NCI-H187 treated with DMSO at 0.1 percent for 48 hours (cell line): ENCODE measurements around the gene C4orf50.

ENCODE experiments used
- DNase-seq: peaks from one replicate; lab custom pipeline; 2025; lab: John Stamatoyannopoulos, UW

Gene C4orf50

DNA sequence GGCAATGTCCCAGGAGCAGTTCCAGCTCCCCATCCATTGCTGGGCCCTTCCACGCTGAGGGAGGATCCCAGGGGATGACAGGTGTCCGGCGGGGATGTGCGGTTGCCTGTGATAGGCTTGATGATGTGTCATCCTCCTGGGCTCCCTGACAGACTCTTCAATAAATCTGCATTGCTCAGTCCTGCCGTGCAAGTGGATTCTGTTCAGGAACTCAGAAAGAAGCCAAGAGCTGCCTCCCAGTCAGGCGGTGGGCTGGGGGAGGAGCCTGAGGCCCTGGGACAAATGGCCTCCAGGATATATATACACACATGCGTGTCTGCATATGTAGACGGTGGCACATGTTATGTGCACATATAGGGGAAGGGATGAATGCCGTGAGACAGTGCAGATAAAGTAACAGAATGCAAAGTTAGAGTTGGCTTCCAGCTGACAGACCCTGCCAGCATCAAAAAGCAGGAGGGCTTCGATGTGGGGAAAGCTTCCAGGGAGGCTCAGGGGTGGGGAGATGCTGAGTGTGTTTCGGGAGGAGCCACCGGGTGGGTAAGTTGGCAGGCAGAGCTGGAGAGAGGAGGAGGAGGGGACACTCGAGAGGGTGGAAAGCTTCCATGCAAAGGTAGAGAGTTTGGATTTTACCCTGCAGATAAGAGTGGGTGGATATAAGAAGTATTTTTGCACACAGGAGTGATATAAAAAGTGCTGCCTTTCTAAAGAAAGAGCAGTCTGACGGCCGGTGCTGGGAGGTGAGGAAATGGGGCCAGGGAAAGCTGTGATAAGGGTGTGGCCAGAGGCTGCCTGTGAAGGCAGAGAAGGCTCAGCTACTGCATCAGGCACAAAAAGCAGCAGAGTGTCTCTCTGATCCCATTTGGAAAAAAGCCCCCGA, 96.9 kb downstream of the C4orf50 start:
- no peak for DNase-seq

DNA sequence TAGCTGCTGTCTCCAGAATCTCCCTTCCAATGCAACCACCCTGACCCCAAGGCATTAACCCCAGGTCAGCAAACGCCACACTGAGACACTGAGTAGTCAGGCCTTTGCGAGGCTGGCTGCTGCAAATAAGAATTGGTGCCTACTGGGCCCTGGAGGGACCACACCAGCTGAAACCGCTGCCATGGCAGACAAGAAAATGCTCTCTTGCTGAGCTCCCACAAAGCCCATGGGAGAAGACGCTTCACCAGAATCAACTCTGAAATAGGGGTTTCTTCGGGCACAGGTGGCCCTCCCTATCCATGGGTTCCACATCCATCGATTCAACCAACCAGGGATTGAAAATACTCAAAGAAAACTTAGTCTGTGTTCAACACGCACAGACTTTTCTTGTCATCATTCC, 98.7 kb downstream of the C4orf50 start:
- DNase-seq, result no peak

DNA sequence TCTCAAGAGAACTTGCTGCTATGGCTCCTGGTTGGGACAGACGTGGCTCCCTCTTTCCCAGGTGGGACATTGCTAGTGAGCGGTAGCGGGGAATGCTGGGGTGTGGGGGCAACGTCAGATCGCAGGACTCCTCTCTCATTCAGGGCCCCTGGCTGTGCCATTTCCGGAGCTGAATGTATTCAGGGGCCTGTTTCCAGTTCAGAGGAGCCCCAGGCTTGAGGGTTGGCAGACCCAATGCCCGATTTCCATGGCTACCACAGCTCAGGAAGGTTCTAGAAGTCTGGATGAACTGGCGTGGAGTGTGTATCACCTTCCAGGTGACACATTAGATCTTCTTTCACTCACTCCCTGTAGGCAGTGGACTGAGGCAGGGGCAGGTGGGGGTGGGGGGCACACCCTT, 99.2 kb downstream of the C4orf50 start:
- DNase-seq, result no peak

DNA sequence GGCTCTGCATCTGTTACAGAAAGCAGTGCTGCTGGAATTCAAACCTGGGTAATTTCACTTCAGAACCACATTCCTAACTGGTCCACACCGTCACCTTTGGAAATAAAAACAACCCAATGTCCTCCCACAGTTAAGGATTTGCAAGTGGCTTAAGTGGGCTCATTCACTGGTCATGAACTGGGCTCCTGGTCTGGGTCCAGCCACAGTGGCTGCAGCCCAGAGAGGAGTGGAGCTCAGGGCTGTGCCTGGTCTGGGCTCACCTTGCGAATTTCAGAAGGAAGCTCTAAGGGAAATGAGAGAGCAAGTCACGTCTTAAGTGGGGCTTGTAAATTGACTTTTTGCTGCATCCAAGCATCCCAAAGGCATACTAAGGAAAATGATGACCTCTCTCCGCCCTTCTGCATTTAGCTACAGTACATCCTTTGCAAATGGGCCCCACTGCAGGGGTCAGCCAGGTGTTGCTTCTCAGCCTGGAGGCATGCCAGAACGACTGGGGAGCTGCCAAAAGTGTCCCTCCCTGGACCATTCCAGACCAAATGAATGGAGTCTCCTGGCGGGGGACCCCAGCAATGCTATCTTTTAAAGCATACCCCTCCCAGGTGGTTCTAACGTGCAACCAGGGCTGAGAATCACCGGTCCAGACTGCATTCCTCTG, 99.8 kb downstream of the C4orf50 start:
- no peak for DNase-seq

DNA sequence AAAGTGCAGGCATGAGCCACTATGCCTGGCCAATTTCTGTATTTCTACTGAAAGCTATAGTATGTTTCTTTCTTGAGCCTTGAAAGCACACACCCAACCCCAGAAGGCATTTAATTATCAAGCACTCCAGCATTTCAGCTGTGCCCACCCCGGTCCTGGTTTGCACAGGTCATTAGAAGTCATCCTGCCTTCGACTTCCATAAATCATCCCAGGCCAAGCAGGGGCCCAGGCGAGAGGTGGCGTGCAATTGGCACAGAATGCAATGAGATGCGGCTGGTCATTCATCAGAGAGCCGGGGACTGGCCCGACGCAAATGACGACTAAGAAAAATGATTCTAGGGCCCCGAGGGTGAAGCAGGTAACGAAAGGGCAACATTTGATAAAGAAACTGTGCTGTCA, 100.6 kb downstream of the C4orf50 start:
- no peak for DNase-seq

DNA sequence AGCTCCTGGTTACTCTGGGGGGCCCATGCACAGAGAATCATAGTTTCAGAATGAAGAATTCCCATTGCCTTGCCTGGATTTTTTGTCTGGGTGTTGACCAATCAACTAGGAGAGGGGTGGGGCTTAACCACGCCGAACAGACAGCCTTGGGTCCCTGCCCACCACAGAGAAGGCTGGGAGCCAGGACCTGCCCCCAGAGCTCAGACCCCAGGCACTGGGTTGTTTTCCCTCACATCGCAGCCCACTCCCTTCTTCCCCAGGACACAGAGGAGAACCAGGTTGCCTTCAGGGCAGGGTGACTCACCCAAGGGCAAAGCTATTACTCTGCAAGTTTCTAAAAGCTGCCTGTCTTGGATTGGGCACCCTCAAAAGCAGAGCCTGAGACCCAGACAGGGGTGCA, 102.0 kb downstream of the C4orf50 start:
- DNase-seq, result no peak

DNA sequence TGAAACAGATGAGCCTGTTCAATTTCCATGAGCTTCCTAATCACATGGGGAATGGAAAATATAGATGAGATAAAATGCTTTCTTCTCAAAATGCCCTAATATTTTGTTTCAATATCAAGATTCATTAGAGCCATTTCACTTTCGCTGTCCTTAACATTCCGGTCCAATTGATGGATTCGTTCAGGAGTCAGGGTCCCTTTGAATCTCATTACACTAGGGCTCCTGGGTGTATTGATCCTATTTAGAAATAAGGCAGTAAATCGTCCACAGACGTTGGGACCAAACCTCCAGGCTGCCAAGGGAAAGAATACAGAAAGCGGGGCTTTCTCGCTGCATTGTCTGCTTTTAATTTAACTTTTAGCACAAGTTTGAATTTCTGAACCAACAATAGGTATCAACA, 104.8 kb downstream of the C4orf50 start:
- no peak for DNase-seq

DNA sequence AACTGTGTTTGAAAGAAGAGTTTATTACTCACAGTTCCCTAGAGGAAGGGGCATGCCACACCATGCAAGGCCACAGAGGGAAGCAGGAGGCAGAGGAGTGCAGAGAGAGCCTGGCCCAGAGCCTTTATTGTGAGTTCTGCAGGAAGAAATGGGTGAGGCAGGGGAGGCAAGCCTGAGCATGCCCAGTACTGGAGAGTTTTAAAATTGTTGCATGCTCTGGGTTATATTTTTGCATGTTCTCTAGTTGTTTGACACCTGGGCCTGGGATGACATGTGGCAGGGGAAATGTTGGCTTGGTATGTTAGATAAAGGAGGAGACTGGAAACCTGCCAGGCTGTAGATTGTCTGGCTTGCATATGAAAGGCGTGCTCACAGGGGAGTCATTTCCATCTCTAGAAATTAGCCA, 105.6 kb downstream of the C4orf50 start:
- no peak for DNase-seq

DNA sequence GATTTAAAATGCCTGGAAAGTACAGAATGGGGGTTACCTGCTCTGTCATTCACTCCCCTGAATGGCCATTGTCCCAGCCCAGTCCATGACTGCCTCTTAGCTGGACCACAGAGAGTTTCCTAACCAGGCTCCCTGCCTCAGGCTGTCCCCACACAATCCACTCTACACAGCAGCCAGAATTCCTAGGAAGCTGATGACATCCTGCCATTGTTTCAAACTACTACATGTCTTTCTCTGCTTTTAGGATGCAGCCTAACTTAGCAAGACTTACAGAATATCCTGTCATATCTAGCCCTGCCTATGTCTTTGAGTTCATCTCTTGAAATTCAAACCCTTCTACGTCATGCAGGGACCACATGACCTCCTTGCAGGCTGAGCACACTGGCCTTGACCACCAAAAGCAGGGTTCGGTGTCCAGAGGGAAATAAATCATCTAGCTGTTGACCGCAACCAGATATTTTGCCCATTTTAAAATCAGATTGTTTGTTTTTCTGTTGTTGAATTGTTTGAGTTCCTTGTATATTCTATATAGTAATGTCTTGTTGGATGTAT, 109.3 kb downstream of the C4orf50 start:
- no peak for DNase-seq

DNA sequence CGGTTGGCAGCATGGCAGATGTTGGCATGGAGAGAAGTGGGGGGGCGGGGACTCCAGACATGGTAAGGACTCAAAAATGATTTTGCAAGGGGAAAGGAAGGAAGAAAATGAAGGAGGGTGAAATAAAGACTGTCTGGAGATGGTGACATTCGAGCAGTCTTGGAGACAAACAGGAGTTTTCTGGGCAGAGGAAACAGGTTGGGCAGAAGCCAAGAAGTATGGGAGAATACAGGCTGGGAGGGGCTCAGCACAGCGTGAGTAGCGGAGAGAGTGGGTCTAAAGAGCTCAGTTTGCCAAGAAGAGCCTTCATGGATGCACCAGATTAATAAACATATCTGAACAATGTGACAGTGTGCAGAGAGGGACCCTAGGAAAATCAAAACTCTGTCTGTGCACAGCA, 112.0 kb downstream of the C4orf50 start:
- DNase-seq, result no peak

DNA sequence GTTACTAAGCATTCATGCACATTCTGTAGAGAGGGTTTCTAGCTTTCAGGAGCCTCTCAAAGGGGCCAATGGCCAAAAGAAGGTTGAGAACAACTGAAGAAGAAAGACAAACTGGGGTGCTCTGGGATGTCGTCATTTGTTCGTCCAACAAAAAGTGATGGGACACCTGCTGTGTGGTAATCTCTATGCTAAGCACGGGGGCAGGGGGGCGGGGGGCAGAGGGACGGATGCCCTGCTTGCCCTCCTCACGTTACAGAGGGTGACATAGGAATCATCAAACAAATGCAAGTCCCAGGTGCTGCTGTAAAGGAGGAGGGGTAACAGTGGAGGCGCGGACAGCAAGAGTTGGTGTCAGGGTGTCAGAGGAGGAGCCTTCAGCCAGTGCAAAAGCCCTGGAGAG, 112.5 kb downstream of the C4orf50 start:
- DNase-seq, result no peak

DNA sequence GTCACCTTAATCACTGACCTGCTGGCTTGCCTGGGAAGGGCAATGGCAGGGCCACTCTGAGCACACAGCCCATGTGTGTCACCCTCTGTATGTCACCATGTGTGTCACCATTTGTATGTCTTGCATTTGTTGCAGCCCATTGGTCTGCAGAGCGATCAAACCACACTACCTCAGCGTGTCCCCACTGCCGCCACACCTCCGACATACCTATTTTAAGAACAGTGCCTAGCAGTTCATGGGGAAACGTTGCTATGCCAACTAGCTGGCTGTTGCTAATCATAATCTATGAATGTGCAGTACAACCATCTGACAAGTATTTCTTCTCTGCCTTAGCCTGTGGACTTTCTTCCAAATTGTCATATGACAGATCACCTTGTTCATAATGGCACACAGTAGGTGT, 117.4 kb downstream of the C4orf50 start:
- no peak for DNase-seq

DNA sequence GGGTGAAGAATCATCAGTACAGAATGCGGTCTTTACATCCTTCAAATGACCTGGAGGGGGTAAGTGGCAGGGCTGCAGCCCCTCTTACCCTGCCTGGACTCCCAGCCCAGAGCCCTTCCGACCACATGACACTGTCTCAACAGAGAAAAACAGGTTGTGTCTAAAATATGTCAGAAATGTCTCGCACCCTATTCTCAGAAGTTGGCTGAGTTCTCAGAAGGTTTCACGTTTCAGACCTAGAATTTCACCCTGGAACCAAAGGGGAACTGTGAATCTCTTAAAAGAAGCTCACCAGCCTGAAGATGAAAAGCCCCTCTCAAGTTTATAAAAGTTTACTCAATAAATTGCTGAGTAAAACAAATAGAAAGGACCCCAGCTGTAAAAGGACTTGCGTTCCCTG, 118.3 kb downstream of the C4orf50 start:
- DNase-seq, result no peak

DNA sequence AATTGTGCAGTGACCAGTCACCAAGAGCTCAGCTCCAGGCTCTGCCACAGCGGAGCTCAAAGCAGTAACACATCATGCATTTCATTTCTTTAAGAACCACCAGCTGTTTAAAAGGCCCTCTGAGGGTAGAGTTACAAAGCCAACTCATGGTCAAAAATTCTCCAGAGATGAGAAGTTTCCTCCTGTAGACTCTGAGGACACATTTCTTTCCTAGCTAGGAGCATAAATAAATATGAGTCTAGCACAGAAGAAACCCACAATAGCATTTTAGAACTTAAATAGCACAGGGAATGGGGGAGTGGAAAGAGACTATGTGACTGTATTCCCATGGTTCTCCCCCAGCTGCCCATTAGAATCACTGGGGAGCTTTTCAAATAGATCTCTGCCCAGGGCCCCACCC, 118.8 kb downstream of the C4orf50 start:
- DNase-seq, result no peak

DNA sequence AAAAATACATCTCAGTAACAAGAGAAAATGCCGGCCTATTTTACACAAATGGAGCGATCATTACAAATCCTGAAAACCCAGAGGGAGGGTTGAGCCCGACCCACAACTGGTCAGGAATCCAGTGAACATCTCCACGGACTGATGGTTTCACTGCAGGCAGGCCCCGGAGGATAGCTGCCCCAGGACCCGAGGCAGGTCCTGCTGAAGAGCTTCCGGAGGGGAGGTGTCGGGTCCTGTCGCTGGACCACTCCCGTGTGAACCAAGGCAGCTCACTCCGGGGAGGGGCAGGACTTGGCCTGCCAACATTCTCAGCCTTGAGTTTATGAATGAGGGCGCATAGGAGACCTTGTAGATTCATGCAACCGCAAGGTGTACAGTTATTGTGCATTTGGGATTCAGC, 120.6 kb downstream of the C4orf50 start:
- no peak for DNase-seq

DNA sequence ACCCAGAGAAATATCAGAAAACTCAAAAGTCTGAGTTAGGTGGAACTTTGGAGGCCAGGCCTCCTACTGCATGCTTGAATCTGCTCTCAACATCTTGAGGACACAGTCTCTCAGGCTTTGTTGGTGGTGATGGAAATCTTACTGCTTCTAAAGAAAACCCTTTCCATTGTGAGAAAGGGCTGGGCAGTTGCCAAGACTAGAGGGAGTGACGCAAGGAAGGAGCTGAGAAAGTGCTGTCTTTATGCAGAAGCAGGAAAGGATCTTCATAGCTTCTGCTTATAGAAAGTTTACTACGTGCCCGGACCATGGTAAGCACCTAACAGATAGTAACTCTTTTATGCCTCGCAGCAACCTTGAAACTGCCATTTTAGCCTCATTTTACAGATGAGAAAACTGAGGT, 122.9 kb downstream of the C4orf50 start:
- no peak for DNase-seq

DNA sequence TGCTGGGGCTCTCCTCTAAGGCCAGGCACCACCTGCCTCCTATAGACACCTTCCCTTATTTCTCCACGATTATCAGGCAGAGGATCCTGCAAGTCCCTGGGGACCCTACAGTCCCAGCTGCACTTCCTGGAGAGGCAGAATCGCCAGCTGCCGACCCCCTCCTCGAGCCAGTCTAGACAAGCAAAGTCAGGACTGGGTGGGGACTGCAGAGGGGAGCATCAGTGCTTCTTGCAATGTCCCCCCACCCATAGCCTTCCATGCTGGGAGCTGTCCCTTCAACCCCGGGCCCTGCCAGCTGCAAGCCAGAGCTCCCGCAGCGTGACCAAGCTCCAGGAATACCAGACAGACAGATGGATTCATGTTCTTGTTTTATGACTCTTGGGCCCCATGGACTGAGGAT, 124.0 kb downstream of the C4orf50 start:
- peak; percentile 62 for DNase-seq

DNA sequence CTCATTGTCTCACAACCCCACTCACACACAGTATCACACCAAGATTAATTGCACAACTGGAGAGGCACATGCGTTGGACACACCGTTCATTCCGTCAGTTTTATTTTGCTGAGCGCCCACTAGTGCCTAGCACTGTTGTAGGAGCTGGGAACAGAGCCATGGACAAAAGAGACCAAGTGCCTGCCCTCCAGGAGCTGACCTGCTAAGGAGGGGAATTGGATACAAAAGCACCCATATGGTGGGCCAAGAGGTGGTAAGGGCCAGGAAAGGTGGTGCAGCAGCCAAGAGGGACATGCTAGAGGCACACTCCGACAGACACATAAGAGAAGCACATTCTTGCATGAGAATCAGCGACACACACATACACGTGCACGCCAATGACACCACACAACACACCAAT, 124.6 kb downstream of the C4orf50 start:
- no peak for DNase-seq

DNA sequence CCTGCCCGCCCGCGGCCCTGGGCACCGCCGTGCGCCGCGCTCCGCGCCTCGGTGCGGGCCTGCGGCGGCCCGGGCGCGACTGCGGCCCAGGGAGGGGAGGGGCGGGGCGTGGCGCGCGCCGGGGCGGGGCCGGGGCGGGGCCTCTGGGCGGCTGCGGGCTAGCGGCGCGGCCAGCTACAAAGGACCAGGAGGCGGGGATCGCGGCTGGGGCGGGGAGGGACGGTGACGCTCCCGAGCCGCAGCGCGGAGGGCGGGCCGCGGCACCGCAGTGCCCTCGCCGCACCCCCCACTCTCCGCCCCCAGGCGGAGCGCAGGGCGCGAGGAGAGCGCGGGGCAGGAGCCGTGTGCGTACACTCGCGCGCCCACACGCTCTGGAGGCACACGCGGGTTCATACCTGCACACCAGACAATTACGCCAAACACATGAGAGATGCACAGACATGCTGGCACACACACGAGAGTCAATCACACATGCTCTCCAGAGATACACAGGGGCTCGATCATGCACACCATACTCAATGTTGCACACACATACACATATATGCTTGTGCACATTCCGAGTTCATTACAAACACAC, 125.1 kb downstream of the C4orf50 start, which contains the start of gene CRMP1:
CRMP1 (minus strand) TSS at position 83 of the 577 bp plus-strand sequence. CDS start 117 bp downstream, outside the sequence.
- peak; percentile 54 for DNase-seq

DNA sequence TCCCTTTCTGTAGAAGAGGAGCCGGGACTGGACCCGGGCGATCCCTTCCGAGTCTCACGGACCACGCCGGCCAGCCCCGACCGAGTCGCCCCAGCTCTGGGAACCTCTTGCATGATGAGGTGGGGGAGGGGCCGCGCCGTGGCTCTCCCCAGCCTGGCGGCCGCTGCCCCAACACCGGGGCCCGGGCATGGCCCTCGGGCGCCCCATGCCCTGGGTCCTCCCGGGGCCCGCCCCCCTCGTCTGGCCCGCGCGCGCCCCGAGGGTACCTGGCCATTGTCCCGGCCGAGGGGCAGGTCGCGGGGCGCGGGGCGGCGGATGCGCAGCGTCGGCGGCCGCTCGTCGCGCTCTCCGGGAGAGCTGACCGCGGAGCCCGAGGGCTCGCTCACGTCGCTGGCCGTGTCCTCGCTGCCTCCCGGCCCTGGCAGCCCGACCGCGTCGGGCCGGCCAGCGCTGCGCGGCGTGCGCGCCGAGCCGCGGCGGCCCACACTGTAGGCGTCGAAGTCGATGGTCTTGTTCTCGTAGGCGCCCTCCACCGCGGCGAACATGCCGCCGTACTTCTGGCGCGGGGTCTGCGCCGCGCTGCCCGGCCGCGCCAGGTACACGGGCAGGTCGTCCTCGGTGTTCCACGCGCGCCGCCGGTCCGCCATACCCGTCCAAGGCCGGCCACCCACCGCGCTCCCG, 125.8 kb downstream of the C4orf50 start:
- no peak for DNase-seq

DNA sequence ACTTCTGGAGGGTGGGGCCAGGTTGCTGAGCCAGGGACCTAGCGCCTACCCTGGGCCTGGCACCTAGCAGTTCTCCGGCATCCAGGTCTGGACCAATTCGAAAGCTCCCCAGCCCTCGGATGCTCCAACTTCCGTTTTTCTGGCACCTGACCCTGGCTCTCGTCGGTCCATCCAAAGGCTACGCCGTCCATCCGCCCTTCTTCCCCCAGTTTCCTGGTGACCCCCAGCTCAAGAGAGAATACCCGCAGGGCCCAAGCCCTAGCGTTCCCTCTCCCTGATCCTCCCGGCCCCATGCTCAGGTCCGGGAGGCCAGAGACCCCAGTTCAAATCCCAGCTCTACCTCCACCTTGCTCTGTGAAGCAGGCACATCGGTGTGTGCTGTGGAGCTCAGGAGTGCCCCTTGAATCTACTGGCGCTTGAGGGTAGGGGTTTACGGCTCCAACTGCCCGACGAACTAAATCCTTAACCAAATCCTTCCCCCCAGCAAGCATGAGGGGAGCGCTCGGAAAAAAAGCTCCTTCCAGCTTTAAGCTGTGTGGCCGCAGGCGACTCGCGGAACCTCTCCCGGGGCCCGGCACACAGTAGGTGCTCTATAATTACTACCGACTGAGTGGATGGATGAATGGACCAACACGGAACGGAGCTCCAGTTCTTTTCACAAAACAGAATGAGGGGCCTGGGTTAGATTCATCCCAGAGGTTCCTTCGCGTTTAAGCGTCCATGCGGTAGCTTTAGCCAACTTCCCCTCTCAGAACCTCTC, 126.5 kb downstream of the C4orf50 start:
- DNase-seq, result no peak
